Measurements from ENCODE around the gene PIGO.
A peak's percentile ranks its signal among the peaks of the same experiment; 100 is the strongest.

GRCh38 chr9:35079426-35080341, 16.7 kb downstream of the PIGO start, which contains the start of gene FANCG:
- TF ChIP-seq POLR2AphosphoS5 (IDR thresholded peaks at IDR 0.05) (peak; percentile 65 to 93 (median 81)), CTCF (IDR thresholded peaks at IDR 0.05) (no peak), POLR2A (IDR thresholded peaks at IDR 0.05) (no peak)
